Transverse colon (tissue), 4 donors: ENCODE data around the gene RHOXF2. TPM values are rescaled to one million over a fixed set of nuclear protein-coding genes. Genes with fewer than 3 reads are reported as not detected.

Experiments used
- DNase-seq: peaks from one replicate; pipeline ENCODE4 v3.0.0-alpha.2; 2019
- H3K27ac ChIP-seq, 4 donors: fragments of 200-600 bp; sonication (generic); 2 replicates each; pipeline ENCODE4 v1.5.1; 2016 to 2018; ENCODE audit warnings: inconsistent platforms in 4 of 4
- H3K27me3 ChIP-seq: fragments of 200-600 bp; sonication (generic); 2 replicates; pipeline ENCODE4 v1.5.1; 2017; ENCODE audit warnings: inconsistent platforms
- H3K36me3 ChIP-seq, 4 donors: fragments of 200-600 bp; sonication (generic); 2 replicates each; pipeline ENCODE4 v1.5.1; 2017 to 2019; ENCODE audit warnings: inconsistent platforms in 4 of 4
- H3K4me1 ChIP-seq, 4 donors: fragments of 200-600 bp; sonication (generic); 2 replicates each; pipeline ENCODE4 v1.5.1; 2017 to 2020; ENCODE audit warnings: inconsistent platforms in 4 of 4
- H3K4me3 ChIP-seq, 4 donors: fragments of 200-600 bp; sonication (generic); 1 replicate in 1 of 4; 2 replicates in 3 of 4; pipeline versions ENCODE4 v1.5.1 to v1.6.1; 2017 to 2019; ENCODE audit warnings: inconsistent platforms in 4 of 4
- H3K9me3 ChIP-seq, 2 donors: fragments of 200-600 bp; sonication (generic); 2 replicates each; pipeline ENCODE4 v1.5.1; 2017 to 2019; ENCODE audit warnings: inconsistent platforms in 2 of 2
- EP300 ChIP-seq: sonication (generic); formaldehyde crosslinking; IDR thresholded peaks from one replicate; pipeline ENCODE4 v1.6.1; 2017; ENCODE audit warnings: antibody characterized with exemption, low read depth
- POLR2A ChIP-seq: fragments of 450-650 bp; IDR thresholded peaks from one replicate; pipeline ENCODE4 v1.6.1; 2016; ENCODE audit warnings: antibody characterized with exemption, mild to moderate bottlenecking, moderate library complexity
- POLR2AphosphoS5 ChIP-seq, 3 donors: sonication (generic); formaldehyde crosslinking; IDR thresholded peaks; one replicate each; pipeline ENCODE4 v1.6.1; 2016; ENCODE audit warnings: antibody characterized with exemption in 3 of 3
- WGBS, 2 donors: methylation state at CpG; one replicate each; pipeline ENCODE4 v1.1.5; 2018; ENCODE audit warnings: low coverage in 1 of 2; 5-methylcytosine and 5-hydroxymethylcytosine counted together
- in situ Hi-C, 4 donors: fragments of 200-750 bp; cut with MboI; loops; one replicate each; pipeline versions ENCODE4 v1.15.0 to v1.15.1; 2017; ENCODE audit warnings: low sequenced_read_pairs in 3 of 4, low pct_ligation_motif_present in 1 of 4, low pct_unique_long_range_greater_than_20kb in 1 of 4
- intact Hi-C: fragments of 100-400 bp; cut with DNase I; formaldehyde crosslinking; loops from one replicate; pipeline ENCODE4 v1.15.1; 2023; ENCODE audit warnings: low total_unique reads
- total RNA-seq, 4 donors: library from RNA; depleted of rRNA; stranded (reverse); fragments of >200 nt; gene quantifications; one replicate each; pipeline ENCODE4 v1.1.0, GENCODE V29; 2016
- TF ChIP-seq, protein P1 (sequence below), 5 experiments: fragments of 200-600 bp in 3 of 5; fragments of 450-650 bp in 2 of 5; sonication (generic) in 3 of 5; IDR thresholded peaks; 1 replicate in 2 of 5; 2 replicates in 3 of 5; pipeline ENCODE4 v1.5.1; 2016 to 2017; ENCODE audit warnings: antibody characterized with exemption in 5 of 5, inconsistent platforms in 3 of 5, mild to moderate bottlenecking in 2 of 5, moderate library complexity in 1 of 5

Gene RHOXF2
- total RNA-seq, 4 donors from 2014 or later, result not detected

DNA sequence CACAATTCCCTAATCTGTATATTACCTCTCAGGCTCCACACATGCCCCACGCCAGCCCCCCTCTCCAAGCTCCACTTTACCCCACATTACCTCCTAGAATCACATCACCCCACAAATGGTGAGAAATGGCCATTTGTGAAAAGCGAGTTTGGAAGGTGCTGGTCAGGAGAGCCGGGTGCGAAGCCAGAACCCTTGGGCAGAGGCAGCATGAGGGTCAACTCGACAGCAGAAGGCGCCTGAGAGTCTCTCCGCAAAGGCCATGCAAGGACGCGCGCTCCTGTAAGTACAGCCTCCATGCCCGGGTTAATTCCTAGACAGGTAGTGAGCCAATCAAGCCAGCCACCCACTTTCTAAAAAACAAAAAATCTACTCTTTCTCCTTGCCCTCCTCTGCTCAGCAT is 42.4 kb downstream of the RHOXF2 start:
- H3K36me3 ChIP-seq, result no peaks in the 10 kb centered on the region
- no peak overlapping the region for H3K27ac ChIP-seq
- no peaks in the 10 kb centered on the region for H3K4me1 ChIP-seq
- WGBS, 2 donors, result 92% methylated on average over 11 of the region's 11 CpGs; no CpG with 5 or more reads in 1 of the 2 donors
- TF ChIP-seq POLR2AphosphoS5 (IDR thresholded peaks at IDR 0.05) (no peak), POLR2A (no peak), EP300 (no peak)
- TF ChIP-seq, protein P1, sequence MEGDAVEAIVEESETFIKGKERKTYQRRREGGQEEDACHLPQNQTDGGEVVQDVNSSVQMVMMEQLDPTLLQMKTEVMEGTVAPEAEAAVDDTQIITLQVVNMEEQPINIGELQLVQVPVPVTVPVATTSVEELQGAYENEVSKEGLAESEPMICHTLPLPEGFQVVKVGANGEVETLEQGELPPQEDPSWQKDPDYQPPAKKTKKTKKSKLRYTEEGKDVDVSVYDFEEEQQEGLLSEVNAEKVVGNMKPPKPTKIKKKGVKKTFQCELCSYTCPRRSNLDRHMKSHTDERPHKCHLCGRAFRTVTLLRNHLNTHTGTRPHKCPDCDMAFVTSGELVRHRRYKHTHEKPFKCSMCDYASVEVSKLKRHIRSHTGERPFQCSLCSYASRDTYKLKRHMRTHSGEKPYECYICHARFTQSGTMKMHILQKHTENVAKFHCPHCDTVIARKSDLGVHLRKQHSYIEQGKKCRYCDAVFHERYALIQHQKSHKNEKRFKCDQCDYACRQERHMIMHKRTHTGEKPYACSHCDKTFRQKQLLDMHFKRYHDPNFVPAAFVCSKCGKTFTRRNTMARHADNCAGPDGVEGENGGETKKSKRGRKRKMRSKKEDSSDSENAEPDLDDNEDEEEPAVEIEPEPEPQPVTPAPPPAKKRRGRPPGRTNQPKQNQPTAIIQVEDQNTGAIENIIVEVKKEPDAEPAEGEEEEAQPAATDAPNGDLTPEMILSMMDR (IDR thresholded peaks at IDR 0.05), result no peak
- in situ Hi-C loops, result loop anchor here in 1 of 4 donors (25.0 kb wide), 1 partner anchor 114 kb away; the partner anchor contains the start of gene RHOXF2B
- H3K27me3 ChIP-seq, result no peaks in the 10 kb centered on the region
- no peaks in the 10 kb centered on the region for H3K9me3 ChIP-seq
- no peak overlapping the region for H3K4me3 ChIP-seq
- DNase-seq, result no peak
- intact Hi-C loops, result no loop called here

DNA sequence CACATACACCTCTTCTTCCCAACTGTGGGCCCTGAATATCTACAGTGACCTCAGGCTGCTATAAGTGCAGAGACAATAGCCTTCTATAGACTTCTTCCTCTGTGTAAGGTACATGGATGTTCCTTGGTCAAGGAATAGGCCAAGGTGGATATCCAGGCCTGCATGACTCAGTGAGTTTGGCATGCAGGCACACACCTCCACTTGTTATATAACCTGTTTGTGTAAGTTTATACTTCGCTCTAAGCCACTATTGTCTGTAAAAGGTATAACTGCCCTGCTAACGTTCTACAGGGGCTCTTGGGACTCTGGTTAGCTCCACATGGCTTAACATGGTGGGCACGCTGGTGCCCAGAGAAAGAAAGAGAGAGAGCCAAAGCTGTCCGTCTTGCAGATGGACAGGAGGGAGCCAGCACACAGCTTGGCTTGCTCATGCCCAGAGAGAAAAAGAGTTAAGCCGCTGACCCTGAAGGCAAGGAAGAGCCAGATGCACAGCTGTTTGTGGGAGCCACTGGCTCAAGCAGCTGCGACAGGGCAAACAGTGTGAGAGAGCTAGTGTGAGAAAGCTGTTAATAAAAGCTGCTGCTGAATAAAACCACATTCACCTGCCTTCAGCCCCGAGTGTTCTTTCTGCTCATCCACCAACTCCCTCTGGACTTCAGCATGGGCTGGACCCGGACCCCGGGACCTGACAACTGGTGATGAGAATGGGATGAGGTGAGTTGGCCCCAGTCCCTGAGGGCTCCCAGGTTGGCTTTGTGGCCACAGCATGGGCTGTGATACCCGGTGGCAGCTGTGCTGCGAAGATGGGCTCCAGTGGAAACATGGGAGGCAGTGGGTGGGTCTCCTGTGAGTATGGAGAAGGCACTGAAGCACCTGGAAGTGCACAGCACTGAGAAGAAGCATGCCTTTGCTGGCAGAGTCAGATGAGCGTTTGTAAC is 47.7 kb downstream of the RHOXF2 start:
- no peaks in the 10 kb centered on the region for H3K9me3 ChIP-seq
- no peak overlapping the region for H3K27ac ChIP-seq
- intact Hi-C loops (no loop called here), in situ Hi-C loops (loop anchor here in 1 of 4 donors (25.0 kb wide), 1 partner anchor 119 kb away; the partner anchor contains the start of gene RHOXF2B)
- H3K4me1 ChIP-seq, result no peaks in the 10 kb centered on the region
- H3K27me3 ChIP-seq, result no peaks in the 10 kb centered on the region
- WGBS, 2 donors, result 74 to 100% methylated on average over 1 to 12 of the region's 12 CpGs
- no peak for DNase-seq
- TF ChIP-seq POLR2AphosphoS5 (IDR thresholded peaks at IDR 0.05) (no peak), EP300 (no peak), POLR2A (no peak)
- TF ChIP-seq, protein P1 (IDR thresholded peaks at IDR 0.05), result no peak
- H3K36me3 ChIP-seq, result no peaks in the 10 kb centered on the region
- H3K4me3 ChIP-seq, result no peak overlapping the region

DNA sequence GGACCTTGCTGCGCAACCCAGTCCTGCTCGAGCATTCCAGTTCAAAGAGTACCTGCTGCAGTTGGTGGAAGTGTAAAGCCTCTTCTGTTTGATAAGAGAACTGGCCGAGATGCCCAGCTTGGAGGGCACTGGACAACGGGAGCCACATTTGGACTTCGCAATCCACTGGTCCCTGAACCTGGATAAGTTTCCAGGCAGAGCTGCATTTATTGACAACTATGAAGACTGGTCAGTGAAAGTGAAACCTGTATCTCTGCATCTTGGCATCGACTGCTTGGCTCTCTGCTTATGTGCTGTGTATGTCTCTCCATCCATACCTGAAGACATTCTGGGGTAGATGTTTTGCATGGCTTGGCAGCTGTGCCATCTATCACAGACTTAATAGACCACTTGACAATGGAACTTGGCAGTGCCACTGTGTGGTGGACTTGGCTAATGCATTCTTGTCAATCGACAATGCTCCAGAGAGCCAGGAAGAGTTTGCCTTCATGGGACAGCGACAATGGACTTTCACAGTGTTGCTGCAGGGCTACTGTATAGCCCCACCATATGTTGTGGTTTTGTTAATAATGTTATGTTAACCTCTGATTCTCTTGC is 48.7 kb downstream of the RHOXF2 start:
- no peak for DNase-seq
- Histone ChIP-seq H3K27ac (no peak overlapping the region), H3K36me3 (no peaks in the 10 kb centered on the region), H3K27me3 (no peaks in the 10 kb centered on the region), H3K9me3 (no peaks in the 10 kb centered on the region), H3K4me1 (no peaks in the 10 kb centered on the region), H3K4me3 (no peak overlapping the region)
- intact Hi-C loops, result no loop called here
- in situ Hi-C loops, result loop anchor here in 1 of 4 donors (25.0 kb wide), 1 partner anchor 120 kb away; the partner anchor contains the start of gene RHOXF2B
- no peak for TF ChIP-seq POLR2AphosphoS5 (IDR thresholded peaks at IDR 0.05)
- no peak for TF ChIP-seq POLR2A
- no peak for TF ChIP-seq EP300
- TF ChIP-seq, protein P1 (IDR thresholded peaks at IDR 0.05), result no peak
- WGBS, 2 donors, result 90% methylated on average over 8 of the region's 8 CpGs; no CpG with 5 or more reads in 1 of the 2 donors
